H54 (cell line): Measurements from ENCODE around the gene RBM47.
"Not testable (repeated sequence)": the region's sequence is repeated elsewhere in the genome, so short reads cannot be mapped to it uniquely, and the experiment has no call there.

Experiments used
- DNase-seq: peaks from one replicate; pipeline ENCODE4 v3.0.0; 2011; ENCODE audit warnings: low spot score, mixed read lengths; ENCODE audit not compliant: insufficient read length
- FAIRE-seq: peaks from 3 replicates; lab custom pipeline; 2011; peaks lifted over from hg19 to GRCh38; lab: Jason Lieb, UNC
- POLR2A ChIP-seq: IDR thresholded peaks from 2 replicates; pipeline ENCODE4 v1.6.1; 2011; ENCODE audit warnings: low read depth, mild to moderate bottlenecking, low read length

Gene RBM47

DNA sequence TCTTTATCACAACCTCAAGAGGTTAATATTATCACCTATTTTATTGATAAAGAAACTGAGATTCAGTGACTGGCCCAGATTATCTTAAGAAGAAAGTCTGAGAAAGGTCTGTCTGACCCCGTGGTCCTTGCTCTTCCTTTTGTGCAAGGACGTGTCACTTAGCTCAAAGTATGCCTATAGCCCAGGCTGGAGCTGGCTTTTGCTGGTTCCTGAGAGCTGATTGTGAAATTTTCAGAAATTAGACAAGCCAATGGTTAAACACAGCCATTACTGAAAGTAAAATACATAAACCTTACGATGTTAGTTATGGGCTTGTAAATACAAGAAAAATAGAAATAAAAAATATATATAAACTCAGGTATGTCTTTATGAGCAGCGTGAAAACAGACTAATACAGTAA lies 224.5 kb downstream of the RBM47 start:
- no peak for DNase-seq
- FAIRE-seq: no peak

DNA sequence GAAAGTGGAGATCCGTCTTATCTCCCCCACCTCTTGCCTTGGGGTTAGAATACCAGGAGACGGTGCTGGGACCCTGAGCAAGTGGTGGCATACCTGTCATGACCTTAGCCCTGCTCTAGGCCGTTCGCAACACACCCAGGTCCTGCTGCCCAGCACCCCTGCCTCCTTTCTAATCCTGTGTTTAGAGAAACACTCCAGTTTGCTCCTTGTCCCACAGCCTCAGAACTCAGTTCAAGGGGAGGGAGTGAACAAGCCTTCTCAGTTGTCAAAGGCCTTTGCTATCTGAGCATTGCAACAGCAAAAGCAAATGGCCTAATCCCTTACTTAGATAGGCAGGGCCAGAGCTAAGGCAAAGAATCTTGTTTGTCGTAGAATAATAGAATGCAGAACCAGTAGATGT lies 226.6 kb downstream of the RBM47 start:
- FAIRE-seq: no peak

More for the DNA sequence above, 224.5 kb downstream of the RBM47 start:
- TF ChIP-seq POLR2A: no peak

DNA sequence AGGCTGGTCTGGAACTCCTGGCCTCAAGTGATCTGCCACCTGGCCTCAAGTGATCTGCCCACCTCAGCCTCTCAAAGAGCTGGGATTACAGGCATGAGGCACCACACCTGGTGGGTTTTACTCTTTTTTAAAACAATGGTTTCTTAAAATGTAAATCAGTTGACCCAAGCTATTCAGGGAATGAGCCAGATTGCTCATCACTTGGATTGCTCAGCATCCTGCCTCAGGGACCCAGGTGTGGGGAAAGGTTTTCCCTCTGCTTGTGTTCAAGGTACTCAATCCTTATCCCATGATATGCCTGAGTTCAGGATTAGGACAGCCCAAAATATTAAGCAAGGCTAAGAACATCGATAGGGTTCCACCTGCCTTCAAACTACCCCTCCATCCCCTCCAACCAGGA lies 227.1 kb downstream of the RBM47 start:
- DNase-seq (no peak), FAIRE-seq (no peak)
- TF ChIP-seq POLR2A: no peak

More for the DNA sequence above, 226.6 kb downstream of the RBM47 start:
- DNase-seq: no peak
- TF ChIP-seq POLR2A: no peak

DNA sequence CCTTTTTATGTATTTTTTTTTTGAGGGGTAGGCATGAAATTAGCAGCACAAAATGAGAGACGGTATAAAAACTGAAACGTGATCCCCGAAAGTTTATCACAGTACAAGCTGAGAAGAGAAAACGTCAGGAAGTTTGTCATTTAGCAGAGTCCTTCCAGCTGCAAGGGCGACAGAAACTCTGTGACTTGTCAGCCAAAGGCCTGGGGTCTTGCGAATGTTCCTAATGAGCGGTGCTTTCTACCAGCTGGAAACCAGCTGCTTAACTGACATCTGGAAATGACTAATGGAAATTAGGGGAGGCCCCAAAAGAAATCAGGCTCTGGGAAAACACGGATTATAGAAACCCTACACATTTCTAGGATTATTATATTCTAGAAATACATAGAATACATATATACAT lies 228.0 kb downstream of the RBM47 start:
- no peak for FAIRE-seq
- TF ChIP-seq POLR2A: no peak
- no peak for DNase-seq

DNA sequence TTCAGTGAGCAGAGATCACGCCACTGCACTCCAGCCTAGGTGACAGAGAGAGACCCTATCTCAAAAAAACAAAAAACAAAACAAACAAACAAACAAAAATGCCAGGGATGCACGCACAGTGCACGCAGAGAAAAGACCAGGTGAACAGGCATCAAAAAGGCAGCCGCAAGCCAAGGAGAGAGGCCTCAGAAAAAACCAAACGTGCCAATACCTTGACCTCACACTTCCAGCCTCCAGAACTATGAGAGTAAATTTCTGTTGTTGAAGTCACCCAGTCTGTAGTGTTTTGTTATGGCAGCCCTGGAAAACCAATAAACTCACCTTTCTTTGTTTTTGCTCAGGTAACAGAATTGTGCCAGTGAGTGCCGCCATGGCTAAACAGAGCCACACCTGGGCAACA lies 228.6 kb downstream of the RBM47 start:
- TF ChIP-seq POLR2A: no peak
- DNase-seq (no peak), FAIRE-seq (no peak)

DNA sequence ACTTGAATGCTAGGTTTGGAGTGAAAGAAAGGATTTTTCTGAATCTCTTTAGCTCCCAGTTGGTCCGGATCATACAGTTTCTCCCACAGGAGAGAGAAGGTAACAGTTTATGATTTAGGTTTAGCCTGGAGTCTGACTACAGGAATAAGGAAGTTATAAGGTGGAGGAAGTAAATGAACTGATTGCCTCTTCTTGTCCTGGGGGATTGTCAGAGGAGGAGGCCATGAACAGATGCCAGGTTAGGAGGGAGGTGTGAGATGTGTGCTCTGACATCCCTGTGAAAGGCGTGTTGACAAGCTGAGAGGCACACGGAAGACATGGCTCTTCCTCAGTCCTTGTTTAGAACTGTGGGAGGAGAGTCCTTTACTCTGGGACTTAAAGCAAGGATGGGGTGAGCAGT lies 230.1 kb downstream of the RBM47 start:
- FAIRE-seq: no peak
- TF ChIP-seq POLR2A: no peak
- no peak for DNase-seq

DNA sequence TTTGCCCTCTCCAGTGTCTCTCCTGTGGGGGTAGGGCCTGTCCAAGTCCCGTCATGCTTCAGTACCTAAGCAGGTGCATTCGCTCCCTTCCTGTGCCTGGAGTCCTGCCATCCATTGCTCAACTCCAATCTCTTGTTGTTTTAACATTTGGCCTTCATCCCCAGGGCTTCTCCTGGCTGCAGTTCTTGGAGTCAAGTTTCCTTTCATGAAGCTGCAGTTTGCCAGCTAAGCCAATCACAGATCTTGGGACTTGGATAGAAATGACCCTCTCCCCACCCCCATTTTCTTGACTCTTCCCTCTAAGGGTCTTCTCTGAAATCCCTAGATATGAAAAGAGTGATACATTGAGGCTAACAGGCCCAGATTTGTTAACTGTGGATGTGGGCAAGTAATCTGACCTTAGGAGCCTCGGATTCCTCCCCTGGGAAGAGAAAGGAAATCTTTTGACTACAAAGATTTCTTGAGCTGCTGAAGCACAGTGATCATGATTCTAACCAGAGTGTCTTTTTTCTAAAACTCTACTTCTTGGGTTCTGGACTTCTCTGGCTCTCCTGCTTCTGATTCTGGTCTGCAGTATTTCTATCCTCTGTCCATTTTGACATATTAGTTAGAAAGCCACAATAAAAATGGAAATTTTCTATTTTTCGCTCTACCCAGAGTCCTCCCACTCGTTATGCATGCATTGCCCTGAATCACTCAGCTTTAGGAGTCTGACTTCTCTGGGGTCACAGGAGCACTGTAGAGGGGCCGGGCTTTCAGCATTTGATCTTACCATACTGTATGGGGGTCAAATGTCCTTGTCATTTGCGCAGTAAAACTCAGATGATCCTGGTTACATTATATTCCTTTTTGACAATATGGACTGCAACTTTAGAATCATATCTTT lies 233.5 kb downstream of the RBM47 start:
- TF ChIP-seq POLR2A: no peak
- no peak for DNase-seq
- no peak for FAIRE-seq

DNA sequence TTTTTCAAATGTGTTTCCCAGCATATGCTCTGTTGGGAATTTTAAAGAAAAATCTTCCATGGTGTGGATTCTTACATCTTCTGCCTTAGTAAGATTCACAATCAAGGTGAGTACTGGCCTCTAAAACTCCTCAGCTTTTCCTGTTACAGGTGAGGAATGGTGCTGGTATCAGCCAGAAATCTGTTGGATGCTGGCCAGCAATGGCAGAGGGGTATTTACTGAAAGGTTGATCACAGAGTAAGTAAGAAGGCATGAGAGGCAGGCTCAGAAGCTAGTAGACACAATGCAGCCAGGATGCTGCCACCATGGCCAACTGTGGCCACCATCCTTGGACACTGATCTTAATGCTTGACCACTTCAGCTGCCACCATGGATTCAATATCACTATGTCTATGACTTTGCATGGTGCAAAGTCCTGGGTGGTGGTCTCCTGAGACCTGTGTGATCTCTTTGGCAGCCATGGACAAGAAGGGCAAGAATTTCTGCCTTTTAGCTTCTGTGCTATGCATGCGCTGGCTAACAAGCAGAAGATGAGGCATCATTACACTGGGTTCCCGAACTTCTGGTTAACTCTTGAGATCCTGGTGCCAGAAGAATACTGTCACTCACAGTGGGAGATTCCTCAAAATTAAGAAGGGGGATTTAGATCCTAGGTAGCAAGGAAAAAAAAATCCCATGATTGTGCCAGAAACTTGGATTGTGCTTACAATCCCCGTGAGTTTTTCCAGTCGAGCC lies 234.3 kb downstream of the RBM47 start:
- TF ChIP-seq POLR2A: no peak
- DNase-seq: no peak
- FAIRE-seq: no peak

DNA sequence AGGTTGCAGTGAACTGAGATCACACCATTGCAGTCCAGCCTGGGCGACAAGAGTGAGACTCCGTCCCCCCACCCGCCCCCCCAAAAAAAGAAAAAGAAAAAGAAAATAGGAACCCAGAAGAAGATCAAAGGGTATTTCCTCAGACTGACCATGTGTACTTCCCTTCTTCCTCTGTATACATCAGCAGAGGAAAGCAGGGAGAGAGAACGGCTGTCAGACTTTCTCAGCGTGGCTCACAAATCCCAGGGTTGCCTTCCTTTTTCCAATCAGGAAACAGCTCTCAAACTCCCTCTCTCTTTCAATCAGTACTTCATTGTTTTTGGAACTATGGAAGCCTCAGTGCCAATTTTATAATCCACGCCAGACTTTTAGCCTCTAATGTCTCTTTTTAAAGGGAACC lies 235.4 kb downstream of the RBM47 start:
- FAIRE-seq (no peak), DNase-seq (no peak)
- no peak for TF ChIP-seq POLR2A

DNA sequence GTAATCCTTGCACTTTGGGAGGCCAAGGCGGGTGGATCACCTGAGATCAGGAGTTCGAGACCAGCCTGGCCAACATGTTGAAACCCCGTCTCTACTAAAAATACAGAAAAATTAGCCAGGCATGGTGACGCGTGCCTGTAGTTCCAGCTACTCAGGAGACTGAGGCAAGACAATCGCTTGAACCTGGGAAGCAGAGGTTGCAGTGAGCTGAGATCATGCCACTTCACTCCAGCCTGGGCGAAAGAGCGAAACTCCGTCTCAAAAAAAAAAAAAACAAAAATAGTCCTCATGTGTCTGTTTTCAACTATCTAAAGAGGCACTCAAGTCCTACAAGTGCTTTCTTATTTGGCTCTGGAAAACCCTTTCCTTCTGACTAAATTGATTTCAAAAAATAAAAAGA lies 237.4 kb downstream of the RBM47 start:
- not testable (repeated sequence) for FAIRE-seq, DNase-seq

DNA sequence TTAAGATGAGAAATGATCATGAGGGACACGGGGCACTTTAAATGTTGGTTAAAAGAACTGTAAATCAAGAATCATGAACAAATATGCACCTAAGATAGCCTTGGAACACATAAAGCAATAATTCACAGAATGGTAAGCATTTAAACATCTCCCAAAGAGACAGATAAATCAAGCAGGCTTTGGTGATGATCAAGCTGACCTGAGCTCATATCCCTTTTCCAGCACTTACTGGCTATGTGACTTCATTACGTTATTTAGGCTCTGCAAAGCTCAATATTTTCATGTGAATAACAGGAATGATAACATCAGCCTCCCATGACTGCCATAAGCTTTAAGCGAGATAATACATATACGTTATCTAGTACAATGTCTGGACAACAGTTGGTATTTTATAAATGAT lies 239.7 kb downstream of the RBM47 start:
- DNase-seq: no peak
- TF ChIP-seq POLR2A: no peak
- FAIRE-seq: no peak

DNA sequence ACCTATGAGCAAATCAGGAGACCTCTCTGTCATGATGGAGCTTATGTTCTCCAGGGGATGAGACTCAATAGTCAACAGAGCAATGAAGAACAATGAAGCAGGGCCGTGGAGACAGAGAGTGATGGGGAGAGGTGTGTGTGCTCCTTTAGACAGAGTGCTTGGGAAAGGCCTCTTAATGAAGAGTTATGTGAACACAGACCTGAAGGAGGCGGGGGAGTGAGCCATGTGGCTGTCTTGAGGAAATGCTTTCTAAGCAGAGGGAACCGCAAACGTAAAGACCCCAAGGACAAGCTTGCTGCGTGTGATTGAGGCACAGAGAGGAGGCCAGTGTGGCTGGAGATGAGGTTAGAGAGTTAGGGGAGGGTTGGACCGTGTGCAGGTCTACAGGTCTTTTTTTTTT lies 241.4 kb downstream of the RBM47 start:
- no peak for TF ChIP-seq POLR2A
- FAIRE-seq: no peak
- no peak for DNase-seq

DNA sequence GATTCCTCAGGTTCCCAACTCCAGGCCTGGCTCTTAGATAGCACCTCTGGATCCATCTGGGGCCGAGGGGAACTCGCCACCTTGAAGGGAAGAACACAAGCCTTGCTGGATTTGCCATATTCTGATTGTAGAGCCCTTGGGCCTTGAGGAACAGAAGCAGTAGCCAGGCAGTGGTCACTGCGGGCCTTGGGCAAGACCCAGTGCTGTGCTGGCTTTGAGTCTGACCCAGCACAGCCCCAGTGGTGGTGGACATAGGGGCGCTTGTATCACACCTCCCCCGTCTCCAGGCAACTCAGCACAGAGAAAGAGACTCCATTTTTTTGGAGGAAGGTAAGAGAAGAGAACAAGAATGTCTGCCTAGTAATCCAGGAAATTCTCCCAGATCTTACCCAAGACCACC lies 249.0 kb downstream of the RBM47 start:
- DNase-seq: no peak
- FAIRE-seq: no peak
- no peak for TF ChIP-seq POLR2A

DNA sequence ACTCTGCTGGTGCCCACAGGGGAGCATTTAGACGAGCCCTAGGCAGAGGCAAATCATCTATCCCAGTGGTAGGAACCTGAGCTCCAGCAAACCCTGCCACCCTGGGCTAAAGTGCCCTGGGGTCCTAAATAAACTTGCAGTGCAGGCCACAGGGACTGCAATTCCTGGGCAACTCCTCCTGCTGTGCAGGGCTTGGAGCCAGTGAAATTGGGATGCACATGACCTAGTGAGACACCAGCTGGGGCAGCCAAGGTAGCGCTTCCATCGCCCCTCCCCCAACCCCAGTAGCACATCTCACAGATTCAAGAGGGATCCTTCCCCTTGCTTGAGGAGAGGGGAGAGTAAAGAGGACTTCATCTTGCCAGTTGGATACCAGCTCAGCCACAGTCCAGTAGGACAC lies 250.4 kb downstream of the RBM47 start:
- DNase-seq (no peak), FAIRE-seq (no peak)
- TF ChIP-seq POLR2A: no peak
